ENCODE measurements around the gene FAHD1. TPM values are rescaled to one million over a fixed set of nuclear protein-coding genes. Genes with fewer than 3 reads are reported as not detected.

FAHD1 gene
- total RNA-seq (1 to 10 TPM; 6.1 to 7.9 TPM), total RNA-seq (7.4 to 14.1 reads per million in 2 donors)

- H3K9me3 ChIP-seq (ENCODE audit: control insufficient read depth, low read length, poor library complexity, severe bottlenecking), result no peaks in the 10 kb centered on the region
- peak within 1 kb of the TSS; percentile 91 for H3K4me3 Mint-ChIP-seq
- peak within 1 kb of the TSS; percentile 77 for H3K27ac Mint-ChIP-seq
- H3K36me3 Mint-ChIP-seq (ENCODE audit: low read depth), result no peaks in the 10 kb centered on the region
- peak; percentile 82 to 87 (median 85) for DNase-seq
- ATAC-seq, result peak; percentile 87
- H3K27me3 Mint-ChIP-seq, result no peaks in the 10 kb centered on the region
- peaks cover 12% of the 10 kb centered on the region for H3K4me1 Mint-ChIP-seq
Measured at GRCh38 chr16:1826691-1827573, at the start of gene FAHD1, which contains the start of gene HAGH. FAHD1 (plus strand) TSS chr16:1827206; CDS start chr16:1827239, 33 bp downstream. HAGH (minus strand) TSS chr16:1826825; CDS start chr16:1826787, 38 bp downstream.

DNA sequence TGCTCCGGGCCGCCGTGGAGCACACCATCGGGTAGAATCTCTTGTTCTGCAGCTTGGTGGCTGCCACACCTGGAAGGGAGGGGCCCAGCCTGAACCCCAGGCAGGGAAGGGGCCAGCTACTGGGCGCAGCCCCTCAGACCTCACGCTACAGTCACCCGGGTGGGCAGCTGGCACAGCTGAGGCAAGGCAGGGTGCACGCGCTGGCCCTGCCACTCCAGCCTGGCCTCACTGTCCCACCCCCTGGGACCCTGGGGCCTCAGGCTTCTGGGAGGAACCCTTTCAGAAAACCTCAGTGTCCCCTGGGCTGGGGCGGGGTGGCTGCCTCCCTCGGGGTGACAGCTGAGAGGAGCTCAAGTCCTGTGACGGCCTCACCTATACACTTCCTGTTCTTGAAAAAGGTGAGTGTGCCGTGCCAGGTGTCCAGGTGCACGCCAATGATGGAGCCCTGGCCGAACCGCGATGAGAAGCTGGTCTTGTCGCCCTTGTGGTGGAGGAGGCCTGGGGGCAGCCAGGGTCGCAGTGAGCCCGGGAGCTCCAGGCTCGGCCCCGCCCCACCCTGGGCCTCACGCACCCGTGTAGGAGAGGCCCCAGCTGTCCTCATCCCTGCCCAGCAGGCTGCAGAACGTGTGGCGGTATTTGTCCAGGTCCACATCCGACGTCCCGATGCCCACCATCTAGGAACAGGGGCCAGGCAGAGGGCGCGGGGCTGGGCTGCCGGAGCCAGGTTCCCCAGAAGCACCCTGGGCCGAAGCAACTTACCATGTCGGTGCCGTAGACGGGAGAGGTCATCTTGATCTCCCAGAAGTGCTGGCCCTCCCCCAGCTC lies 49.4 kb upstream of the FAHD1 start:
- Mint-ChIP-seq H3K4me1 (peaks cover 16% of the 10 kb centered on the region), H3K36me3 (ENCODE audit: low read depth) (peaks cover 3% of the 10 kb centered on the region), H3K27me3 (no peaks in the 10 kb centered on the region), H3K4me3 (no peak overlapping the region), H3K27ac (no peak overlapping the region)
- H3K9me3 ChIP-seq (ENCODE audit: control insufficient read depth, low read length, poor library complexity, severe bottlenecking), result no peaks in the 10 kb centered on the region
- DNase-seq (no peak), ATAC-seq (no peak)

DNA sequence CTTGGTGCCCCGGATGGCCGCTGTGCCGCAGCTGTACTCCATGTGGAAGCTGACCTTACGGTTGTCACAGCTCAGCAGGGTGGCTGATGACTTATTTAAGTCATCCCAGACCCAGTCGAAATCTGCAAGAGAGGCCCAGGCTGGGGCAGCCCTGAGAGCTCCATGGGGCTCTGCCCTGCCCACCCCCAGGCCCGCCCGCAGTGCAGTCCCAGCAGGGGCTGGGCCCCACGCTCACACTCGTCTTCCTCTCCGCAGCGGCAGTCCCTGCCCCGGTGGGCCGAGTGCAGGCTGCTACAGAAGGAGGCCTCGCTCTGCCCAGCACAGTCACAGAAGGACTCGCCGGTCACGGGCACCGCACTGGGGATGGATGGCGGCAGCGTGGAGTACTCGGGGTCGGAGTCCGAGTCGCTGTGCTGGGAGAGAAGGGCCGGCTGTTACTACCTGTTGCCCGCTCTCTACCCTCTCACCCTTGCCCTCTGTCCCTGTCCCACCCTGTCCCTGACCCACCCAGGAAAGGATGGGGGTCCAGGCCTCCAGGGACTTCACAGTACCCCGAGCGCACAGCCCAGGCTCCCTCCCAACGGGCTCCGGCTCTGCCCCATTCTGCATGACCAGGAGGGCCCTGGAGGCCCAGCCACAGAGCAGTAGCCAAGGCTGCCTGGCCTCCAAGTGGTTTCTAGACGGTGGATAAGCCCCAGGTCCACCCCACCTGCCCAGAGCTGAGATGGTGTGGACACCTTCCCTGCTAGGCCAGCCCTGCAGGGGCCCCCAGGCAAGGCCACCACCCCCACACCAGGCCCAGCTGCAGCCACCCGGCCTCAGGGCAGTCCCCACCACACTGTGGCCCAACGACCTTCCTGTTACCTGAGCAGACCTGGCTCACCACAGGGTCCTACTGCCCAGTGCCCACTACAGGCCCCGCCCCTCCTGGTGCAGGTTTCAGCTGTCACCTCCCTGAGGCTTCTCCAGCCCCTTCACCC lies 48.5 kb upstream of the FAHD1 start:
- DNase-seq, result no peak
- Mint-ChIP-seq H3K4me3 (no peak overlapping the region), H3K36me3 (ENCODE audit: low read depth) (peaks cover 3% of the 10 kb centered on the region), H3K4me1 (peaks cover 19% of the 10 kb centered on the region), H3K27ac (peak overlapping the region; percentile 39), H3K27me3 (no peaks in the 10 kb centered on the region)
- no peaks in the 10 kb centered on the region for H3K9me3 ChIP-seq (ENCODE audit: control insufficient read depth, low read length, poor library complexity, severe bottlenecking)
- no peak for ATAC-seq

GRCh38 chr16:1779234-1779701 lies 47.7 kb upstream of the FAHD1 start:
- Mint-ChIP-seq H3K27ac (peak overlapping the region; percentile 39), H3K27me3 (no peaks in the 10 kb centered on the region), H3K4me1 (peaks cover 15% of the 10 kb centered on the region), H3K4me3 (peak overlapping the region; percentile 52), H3K36me3 (ENCODE audit: low read depth) (peaks cover 3% of the 10 kb centered on the region)
- no peaks in the 10 kb centered on the region for H3K9me3 ChIP-seq (ENCODE audit: control insufficient read depth, low read length, poor library complexity, severe bottlenecking)
- no peak for DNase-seq
- no peak for ATAC-seq

GRCh38 chr16:1779741-1780676 lies 47.0 kb upstream of the FAHD1 start:
- Mint-ChIP-seq H3K27me3 (no peaks in the 10 kb centered on the region), H3K4me1 (peaks cover 13% of the 10 kb centered on the region), H3K4me3 (peak overlapping the region; percentile 92), H3K27ac (no peak overlapping the region), H3K36me3 (ENCODE audit: low read depth) (peaks cover 3% of the 10 kb centered on the region)
- ATAC-seq (no peak), DNase-seq (no peak)
- no peaks in the 10 kb centered on the region for H3K9me3 ChIP-seq (ENCODE audit: control insufficient read depth, low read length, poor library complexity, severe bottlenecking)

DNA sequence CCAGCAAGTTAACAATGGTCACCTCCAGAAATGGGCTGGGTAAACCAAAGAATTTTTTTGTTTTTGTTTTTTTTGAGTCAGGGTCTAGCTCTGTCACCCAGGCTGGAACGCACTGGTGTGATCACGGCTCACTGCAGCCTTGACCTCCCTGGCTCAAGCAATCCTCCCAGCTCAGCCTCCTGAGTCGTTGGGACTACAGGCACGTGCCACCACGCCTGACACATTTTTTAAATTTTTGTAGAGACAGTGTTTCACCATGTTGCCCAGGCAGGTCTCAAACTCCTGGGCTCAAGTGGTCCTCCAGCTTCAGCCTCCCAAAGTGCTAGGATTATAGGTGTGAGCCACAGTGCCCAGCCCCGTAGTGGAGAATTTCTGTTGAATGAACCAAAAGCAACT lies 46.3 kb upstream of the FAHD1 start:
- no peak for DNase-seq
- Mint-ChIP-seq H3K27me3 (no peaks in the 10 kb centered on the region), H3K27ac (peak overlapping the region; percentile 78)

DNA sequence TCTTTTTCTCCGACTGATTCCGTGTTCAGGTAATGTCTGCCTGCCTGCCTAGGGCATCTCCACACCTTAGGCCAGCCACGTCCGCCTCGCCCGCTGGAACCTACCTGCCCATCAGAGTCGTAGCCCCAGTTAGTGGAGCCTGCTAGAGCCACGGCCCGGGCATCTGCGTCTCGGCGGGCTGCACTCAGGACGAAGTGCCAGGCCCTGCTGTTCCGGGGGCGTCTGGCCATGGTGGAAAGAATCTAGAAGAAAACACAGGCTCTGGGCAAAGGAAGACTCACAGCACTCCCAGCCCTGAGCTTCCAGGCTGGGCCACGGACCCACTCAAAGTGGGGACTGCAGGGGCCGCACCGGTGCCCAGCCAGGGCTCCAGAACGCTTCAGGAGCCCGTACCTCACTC lies 45.8 kb upstream of the FAHD1 start:
- H3K36me3 Mint-ChIP-seq (ENCODE audit: low read depth), result peaks cover 3% of the 10 kb centered on the region
- H3K4me3 Mint-ChIP-seq, result peak overlapping the region; percentile 92
- no peak for DNase-seq
- peak overlapping the region; percentile 78 for H3K27ac Mint-ChIP-seq
- no peak for ATAC-seq
- peaks cover 12% of the 10 kb centered on the region for H3K4me1 Mint-ChIP-seq
- H3K27me3 Mint-ChIP-seq, result no peaks in the 10 kb centered on the region
- no peaks in the 10 kb centered on the region for H3K9me3 ChIP-seq (ENCODE audit: control insufficient read depth, low read length, poor library complexity, severe bottlenecking)

More for the DNA sequence above, 46.3 kb upstream of the FAHD1 start:
- no peak for ATAC-seq
- peaks cover 3% of the 10 kb centered on the region for H3K36me3 Mint-ChIP-seq (ENCODE audit: low read depth)
- peaks cover 12% of the 10 kb centered on the region for H3K4me1 Mint-ChIP-seq
- H3K9me3 ChIP-seq (ENCODE audit: control insufficient read depth, low read length, poor library complexity, severe bottlenecking), result no peaks in the 10 kb centered on the region
- peak overlapping the region; percentile 92 for H3K4me3 Mint-ChIP-seq

GRCh38 chr16:1781758-1782407 lies 45.1 kb upstream of the FAHD1 start:
- DNase-seq (peak in 1 of 3 donors; percentile 25), ATAC-seq (peak; percentile 10)
- Mint-ChIP-seq H3K4me3 (peak overlapping the region; percentile 92), H3K27me3 (no peaks in the 10 kb centered on the region), H3K27ac (peak overlapping the region; percentile 78), H3K4me1 (peaks cover 12% of the 10 kb centered on the region), H3K36me3 (ENCODE audit: low read depth) (peaks cover 3% of the 10 kb centered on the region)
- H3K9me3 ChIP-seq (ENCODE audit: control insufficient read depth, low read length, poor library complexity, severe bottlenecking), result no peaks in the 10 kb centered on the region

- Mint-ChIP-seq H3K4me1 (peaks cover 12% of the 10 kb centered on the region), H3K36me3 (ENCODE audit: low read depth) (peaks cover 3% of the 10 kb centered on the region), H3K27me3 (no peaks in the 10 kb centered on the region), H3K4me3 (peak within 1 kb of the TSS; percentile 92), H3K27ac (peak within 1 kb of the TSS; percentile 78)
- ATAC-seq (peak; percentile 89), DNase-seq (peak; percentile 91 to 97 (median 94))
- no peaks in the 10 kb centered on the region for H3K9me3 ChIP-seq (ENCODE audit: control insufficient read depth, low read length, poor library complexity, severe bottlenecking)
Measured at GRCh38 chr16:1782408-1783264, 44.4 kb upstream of the FAHD1 start, which contains the start of the genes NUBP2 and SPSB3. NUBP2 (plus strand) TSS chr16:1782960; CDS start chr16:1783021, 61 bp downstream. SPSB3 (minus strand) TSS chr16:1782571; CDS start chr16:1781483, 1,088 bp downstream.

DNA sequence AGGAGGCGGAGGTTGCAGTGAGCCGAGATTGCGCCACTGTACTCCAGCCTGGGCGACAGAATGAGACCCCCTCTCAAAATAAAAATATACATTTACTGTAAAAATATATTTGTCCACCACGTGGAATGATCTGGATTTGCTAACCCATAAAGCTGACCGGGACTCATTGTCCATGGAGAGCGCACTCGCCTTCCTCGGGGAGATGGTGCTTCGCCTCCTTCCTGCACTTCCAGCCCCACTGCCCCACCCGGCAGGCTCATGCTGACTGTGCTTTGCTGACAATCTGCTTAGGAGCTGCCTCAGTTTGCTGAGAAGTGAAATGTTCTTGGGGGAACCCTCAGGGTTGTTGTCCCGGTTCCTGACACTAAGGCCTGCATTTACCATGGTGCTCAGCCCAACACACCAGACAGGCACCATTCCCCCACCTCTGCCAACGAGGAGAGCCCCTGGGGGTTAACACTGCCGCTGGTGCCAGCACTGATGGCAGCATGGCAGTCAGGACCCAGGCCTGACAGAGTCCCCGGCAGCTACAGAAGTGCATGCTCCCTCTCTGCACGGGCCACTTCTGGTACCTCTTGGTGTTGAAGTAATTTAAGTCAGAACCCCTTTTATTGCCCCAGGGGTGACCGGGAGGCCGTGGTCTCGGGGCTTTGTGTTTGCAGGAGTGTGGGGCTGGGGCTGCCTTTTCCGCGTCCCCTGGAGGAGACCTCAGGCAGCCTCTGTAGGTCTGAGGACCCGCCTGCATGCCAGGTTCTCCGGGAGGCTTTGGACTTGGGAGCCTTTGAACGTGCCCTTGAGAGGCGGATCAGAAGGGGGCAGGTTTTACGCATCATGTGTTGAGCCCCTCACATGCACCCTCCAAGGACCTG lies 41.8 kb upstream of the FAHD1 start:
- H3K27me3 Mint-ChIP-seq, result no peaks in the 10 kb centered on the region
- ATAC-seq, result no peak
- peak overlapping the region; percentile 16 for H3K27ac Mint-ChIP-seq
- peaks cover 2% of the 10 kb centered on the region for H3K36me3 Mint-ChIP-seq (ENCODE audit: low read depth)
- H3K9me3 ChIP-seq (ENCODE audit: control insufficient read depth, low read length, poor library complexity, severe bottlenecking), result no peaks in the 10 kb centered on the region
- DNase-seq, result peak in 1 of 3 donors; percentile 5
- H3K4me1 Mint-ChIP-seq, result peaks cover 14% of the 10 kb centered on the region
- H3K4me3 Mint-ChIP-seq, result peak overlapping the region; percentile 60
